Panc1 (cell line): Measurements from ENCODE around the gene FSTL4. TPM values are rescaled to one million over a fixed set of nuclear protein-coding genes. Genes with fewer than 3 reads are reported as not detected.

Experiments
- ATAC-seq: fragments of 200-7000 bp; cut with Tn5 transposase; 2 replicates; pipeline ENCODE4 v1.9.1; 2020; ENCODE audit warnings: mild to moderate bottlenecking, moderate library complexity
- BruUV-seq: library from RNA; stranded (reverse); fragments of 400-500 nt; replicated peaks from 2 replicates; lab custom pipeline; 2021; lab: Mats Ljungman, UMichigan
- CTCF ChIA-PET: fragments of 300-600 bp; sonication (Branson Sonifier 250); formaldehyde crosslinking; loops from one replicate; lab custom pipeline; 2022; ENCODE audit warnings: antibody characterized with exemption; lab: Charles Lee
- POLR2A ChIA-PET: fragments of 300-600 bp; sonication (Branson Sonifier 250); formaldehyde crosslinking; loops from one replicate; lab custom pipeline; 2022; ENCODE audit warnings: antibody characterized with exemption; lab: Charles Lee
- DNase-seq: peaks from one replicate; pipeline ENCODE4 v3.0.0-alpha.2; 2010; ENCODE audit warnings: low read depth, low spot score
- H3K27ac ChIP-seq: 2 replicates; pipeline ENCODE4 v1.5.1; 2011; ENCODE audit warnings: mild to moderate bottlenecking, low read length, inconsistent platforms
- H3K27me3 ChIP-seq: fragments of 200-500 bp; sonication (Bioruptor generic); 2 replicates; pipeline ENCODE4 v1.6.0; 2014; ENCODE audit warnings: low read length, inconsistent platforms; ENCODE audit not compliant: control insufficient read depth, insufficient read depth
- H3K36me3 ChIP-seq: fragments of 200-500 bp; sonication (Bioruptor generic); 2 replicates; pipeline ENCODE4 v1.5.1; 2014; ENCODE audit warnings: inconsistent platforms, mild to moderate bottlenecking, low read length, moderate library complexity; ENCODE audit not compliant: control insufficient read depth, insufficient read depth
- H3K4me1 ChIP-seq: 2 replicates; pipeline ENCODE4 v1.5.1; 2011; ENCODE audit warnings: inconsistent platforms, mild to moderate bottlenecking, low read length, moderate library complexity; ENCODE audit not compliant: control insufficient read depth, insufficient read depth
- H3K4me3 ChIP-seq, 2 experiments: 2 replicates each; pipeline ENCODE4 v1.5.1; 2011 to 2012; ENCODE audit warnings: low read depth in 2 of 2, low read length in 2 of 2, mild to moderate bottlenecking in 2 of 2, inconsistent platforms in 1 of 2, moderate library complexity in 1 of 2
- H3K9me3 ChIP-seq: fragments of 200-500 bp; sonication (Bioruptor generic); 2 replicates; pipeline ENCODE4 v1.5.1; 2014; ENCODE audit warnings: low read depth, mild to moderate bottlenecking, inconsistent platforms, low read length, moderate library complexity; ENCODE audit not compliant: control insufficient read depth, insufficient read depth
- POLR2AphosphoS5 ChIP-seq: IDR thresholded peaks from 2 replicates; pipeline ENCODE4 v1.6.1; 2012; ENCODE audit warnings: mild to moderate bottlenecking, low read depth, low read length, moderate library complexity
- SIN3A ChIP-seq: IDR thresholded peaks from 2 replicates; pipeline ENCODE4 v1.6.1; 2012; ENCODE audit warnings: low read depth, mild to moderate bottlenecking, low read length, moderate library complexity, borderline replicate concordance; ENCODE audit not compliant: insufficient read depth
- TCF7L2 ChIP-seq: IDR thresholded peaks from 2 replicates; pipeline ENCODE4 v1.6.1; 2011; ENCODE audit warnings: mild to moderate bottlenecking, low read depth, low read length, inconsistent platforms
- in situ Hi-C: cut with HindIII; loops from 2 replicates; pipeline ENCODE4 v1.10.0; 2016; ENCODE audit warnings: low sequenced_read_pairs, low pct_unique_long_range_greater_than_20kb
- intact Hi-C: fragments of 100-400 bp; cut with micrococcal nuclease; formaldehyde crosslinking; loops from one replicate; pipeline ENCODE4 v1.10.0; 2022; ENCODE audit not compliant: unreplicated experiment
- total RNA-seq: library from RNA; stranded (reverse); gene quantifications from one replicate; pipeline ENCODE4 v1.2.1, GENCODE V29; 2021; ENCODE audit not compliant: unreplicated experiment
- TF ChIP-seq, protein P1 (sequence below), 2 experiments: IDR thresholded peaks; 2 replicates each; pipeline ENCODE4 v1.6.1; 2011 to 2012; ENCODE audit warnings: low read depth in 2 of 2, control low read depth in 1 of 2, low read length in 1 of 2, mild to moderate bottlenecking in 1 of 2, moderate library complexity in 1 of 2; ENCODE audit not compliant: insufficient read depth in 1 of 2
- TF ChIP-seq, protein P2 (sequence below): fragments of 450-650 bp; IDR thresholded peaks from 2 replicates; pipeline ENCODE4 v1.5.1; 2017; ENCODE audit warnings: mild to moderate bottlenecking

Gene FSTL4
- total RNA-seq, 1 experiment from 2014 or later = 0.18 TPM

DNA sequence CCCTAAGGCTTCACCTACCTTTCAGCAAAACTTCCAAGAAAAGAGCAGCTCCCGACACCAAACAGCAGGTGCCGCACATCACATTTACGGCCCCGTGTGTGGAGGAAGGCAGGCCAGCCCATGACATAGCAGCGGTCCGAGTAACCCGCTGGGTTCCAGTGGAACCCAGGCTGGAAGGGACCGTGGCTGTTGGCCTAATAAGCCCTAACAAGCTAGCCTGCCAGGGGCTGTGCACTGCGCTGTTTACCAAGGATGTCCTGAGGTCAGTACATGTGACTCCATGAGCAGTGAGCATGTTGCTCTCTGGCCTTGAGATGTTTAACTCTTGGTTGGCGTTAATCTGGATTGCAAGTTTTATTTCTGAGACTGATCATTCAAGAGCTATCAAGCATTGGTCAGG lies 131.5 kb downstream of the FSTL4 start:
- in situ Hi-C loops (no loop called here), intact Hi-C loops (no loop called here)
- Histone ChIP-seq H3K4me3 (no peak overlapping the region), H3K4me1 (no peaks in the 10 kb centered on the region), H3K27me3 (peaks cover 24% of the 10 kb centered on the region), H3K27ac (no peak overlapping the region), H3K36me3 (no peaks in the 10 kb centered on the region), H3K9me3 (no peaks in the 10 kb centered on the region)
- ATAC-seq = no peak
- ChIA-PET CTCF (no interaction called here), POLR2A (no interaction called here)
- no peak for DNase-seq
- BruUV-seq = no TSS peak
- TF ChIP-seq POLR2AphosphoS5 = no peak
- TF ChIP-seq, protein P1, sequence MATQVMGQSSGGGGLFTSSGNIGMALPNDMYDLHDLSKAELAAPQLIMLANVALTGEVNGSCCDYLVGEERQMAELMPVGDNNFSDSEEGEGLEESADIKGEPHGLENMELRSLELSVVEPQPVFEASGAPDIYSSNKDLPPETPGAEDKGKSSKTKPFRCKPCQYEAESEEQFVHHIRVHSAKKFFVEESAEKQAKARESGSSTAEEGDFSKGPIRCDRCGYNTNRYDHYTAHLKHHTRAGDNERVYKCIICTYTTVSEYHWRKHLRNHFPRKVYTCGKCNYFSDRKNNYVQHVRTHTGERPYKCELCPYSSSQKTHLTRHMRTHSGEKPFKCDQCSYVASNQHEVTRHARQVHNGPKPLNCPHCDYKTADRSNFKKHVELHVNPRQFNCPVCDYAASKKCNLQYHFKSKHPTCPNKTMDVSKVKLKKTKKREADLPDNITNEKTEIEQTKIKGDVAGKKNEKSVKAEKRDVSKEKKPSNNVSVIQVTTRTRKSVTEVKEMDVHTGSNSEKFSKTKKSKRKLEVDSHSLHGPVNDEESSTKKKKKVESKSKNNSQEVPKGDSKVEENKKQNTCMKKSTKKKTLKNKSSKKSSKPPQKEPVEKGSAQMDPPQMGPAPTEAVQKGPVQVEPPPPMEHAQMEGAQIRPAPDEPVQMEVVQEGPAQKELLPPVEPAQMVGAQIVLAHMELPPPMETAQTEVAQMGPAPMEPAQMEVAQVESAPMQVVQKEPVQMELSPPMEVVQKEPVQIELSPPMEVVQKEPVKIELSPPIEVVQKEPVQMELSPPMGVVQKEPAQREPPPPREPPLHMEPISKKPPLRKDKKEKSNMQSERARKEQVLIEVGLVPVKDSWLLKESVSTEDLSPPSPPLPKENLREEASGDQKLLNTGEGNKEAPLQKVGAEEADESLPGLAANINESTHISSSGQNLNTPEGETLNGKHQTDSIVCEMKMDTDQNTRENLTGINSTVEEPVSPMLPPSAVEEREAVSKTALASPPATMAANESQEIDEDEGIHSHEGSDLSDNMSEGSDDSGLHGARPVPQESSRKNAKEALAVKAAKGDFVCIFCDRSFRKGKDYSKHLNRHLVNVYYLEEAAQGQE (IDR thresholded peaks at IDR 0.05; ENCODE audit: insufficient read depth in 1 of 2, low read depth in 2 of 2, low read length in 1 of 2) = no peak
- no peak for TF ChIP-seq TCF7L2
- no peak for TF ChIP-seq SIN3A
- TF ChIP-seq, protein P2, sequence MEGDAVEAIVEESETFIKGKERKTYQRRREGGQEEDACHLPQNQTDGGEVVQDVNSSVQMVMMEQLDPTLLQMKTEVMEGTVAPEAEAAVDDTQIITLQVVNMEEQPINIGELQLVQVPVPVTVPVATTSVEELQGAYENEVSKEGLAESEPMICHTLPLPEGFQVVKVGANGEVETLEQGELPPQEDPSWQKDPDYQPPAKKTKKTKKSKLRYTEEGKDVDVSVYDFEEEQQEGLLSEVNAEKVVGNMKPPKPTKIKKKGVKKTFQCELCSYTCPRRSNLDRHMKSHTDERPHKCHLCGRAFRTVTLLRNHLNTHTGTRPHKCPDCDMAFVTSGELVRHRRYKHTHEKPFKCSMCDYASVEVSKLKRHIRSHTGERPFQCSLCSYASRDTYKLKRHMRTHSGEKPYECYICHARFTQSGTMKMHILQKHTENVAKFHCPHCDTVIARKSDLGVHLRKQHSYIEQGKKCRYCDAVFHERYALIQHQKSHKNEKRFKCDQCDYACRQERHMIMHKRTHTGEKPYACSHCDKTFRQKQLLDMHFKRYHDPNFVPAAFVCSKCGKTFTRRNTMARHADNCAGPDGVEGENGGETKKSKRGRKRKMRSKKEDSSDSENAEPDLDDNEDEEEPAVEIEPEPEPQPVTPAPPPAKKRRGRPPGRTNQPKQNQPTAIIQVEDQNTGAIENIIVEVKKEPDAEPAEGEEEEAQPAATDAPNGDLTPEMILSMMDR = no peak

DNA sequence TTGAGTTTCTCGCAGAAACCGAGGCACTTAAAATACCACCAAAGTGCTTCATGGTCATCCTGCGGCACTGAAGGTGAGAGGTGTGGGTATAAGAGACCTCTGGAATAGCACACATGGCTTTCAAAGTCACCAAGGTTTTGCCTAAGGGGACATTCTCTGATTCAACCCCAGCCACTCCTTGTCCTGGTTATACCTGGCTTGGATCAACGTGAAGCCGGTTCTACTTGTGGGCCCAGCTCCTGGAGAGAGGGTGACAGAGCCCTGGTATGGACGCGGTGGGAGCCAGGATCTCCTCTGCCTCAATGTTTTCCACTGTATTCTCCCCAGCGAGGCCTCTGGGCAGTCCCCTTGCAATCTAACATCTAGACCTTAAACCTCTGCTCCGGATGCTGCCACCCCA lies 132.0 kb downstream of the FSTL4 start:
- TF ChIP-seq SIN3A (no peak), POLR2AphosphoS5 (no peak), TCF7L2 (no peak)
- TF ChIP-seq, protein P1 (IDR thresholded peaks at IDR 0.05; ENCODE audit: insufficient read depth in 1 of 2, low read depth in 2 of 2, low read length in 1 of 2) = no peak
- TF ChIP-seq, protein P2 = no peak
- Histone ChIP-seq H3K4me1 (no peaks in the 10 kb centered on the region), H3K4me3 (no peak overlapping the region), H3K9me3 (no peaks in the 10 kb centered on the region), H3K36me3 (no peaks in the 10 kb centered on the region), H3K27me3 (peaks cover 24% of the 10 kb centered on the region), H3K27ac (no peak overlapping the region)
- in situ Hi-C loops = no loop called here
- ChIA-PET POLR2A (no interaction called here), CTCF (no interaction called here)
- intact Hi-C loops = no loop called here
- BruUV-seq = no TSS peak
- DNase-seq (no peak), ATAC-seq (no peak)
